Measurements from ENCODE around the gene ABHD16A. TPM values are rescaled to one million over a fixed set of nuclear protein-coding genes. Genes with fewer than 3 reads are reported as not detected.

The ABHD16A gene
- total and polyA plus RNA-seq, 10 of the 15 experiments (the other 5 are each of a cell fraction or from before 2014, with no cell fraction given), result 7.5 to 43.0 (median 32.9) TPM

DNA sequence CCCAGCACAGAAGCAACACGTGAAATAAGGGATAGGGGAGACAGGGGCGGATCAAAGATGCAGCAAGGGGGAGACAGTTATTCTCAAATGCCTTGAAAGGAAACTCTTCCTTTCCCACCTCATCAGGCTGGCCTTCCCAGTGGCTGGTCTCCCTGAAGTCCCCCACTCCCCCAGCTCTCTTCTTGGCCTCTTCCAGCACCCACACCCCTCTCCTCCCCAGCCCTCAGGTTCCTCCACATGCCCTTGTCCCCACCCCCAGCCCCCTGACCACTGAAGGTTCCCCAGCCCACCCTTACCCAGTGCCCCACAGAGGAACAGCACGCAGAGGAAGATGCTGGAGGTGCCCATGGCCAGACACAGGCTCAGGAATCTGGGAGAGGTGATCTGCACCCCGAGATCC, 10.3 kb upstream of the ABHD16A start (continued):
- TF ChIP-seq, protein P1, sequence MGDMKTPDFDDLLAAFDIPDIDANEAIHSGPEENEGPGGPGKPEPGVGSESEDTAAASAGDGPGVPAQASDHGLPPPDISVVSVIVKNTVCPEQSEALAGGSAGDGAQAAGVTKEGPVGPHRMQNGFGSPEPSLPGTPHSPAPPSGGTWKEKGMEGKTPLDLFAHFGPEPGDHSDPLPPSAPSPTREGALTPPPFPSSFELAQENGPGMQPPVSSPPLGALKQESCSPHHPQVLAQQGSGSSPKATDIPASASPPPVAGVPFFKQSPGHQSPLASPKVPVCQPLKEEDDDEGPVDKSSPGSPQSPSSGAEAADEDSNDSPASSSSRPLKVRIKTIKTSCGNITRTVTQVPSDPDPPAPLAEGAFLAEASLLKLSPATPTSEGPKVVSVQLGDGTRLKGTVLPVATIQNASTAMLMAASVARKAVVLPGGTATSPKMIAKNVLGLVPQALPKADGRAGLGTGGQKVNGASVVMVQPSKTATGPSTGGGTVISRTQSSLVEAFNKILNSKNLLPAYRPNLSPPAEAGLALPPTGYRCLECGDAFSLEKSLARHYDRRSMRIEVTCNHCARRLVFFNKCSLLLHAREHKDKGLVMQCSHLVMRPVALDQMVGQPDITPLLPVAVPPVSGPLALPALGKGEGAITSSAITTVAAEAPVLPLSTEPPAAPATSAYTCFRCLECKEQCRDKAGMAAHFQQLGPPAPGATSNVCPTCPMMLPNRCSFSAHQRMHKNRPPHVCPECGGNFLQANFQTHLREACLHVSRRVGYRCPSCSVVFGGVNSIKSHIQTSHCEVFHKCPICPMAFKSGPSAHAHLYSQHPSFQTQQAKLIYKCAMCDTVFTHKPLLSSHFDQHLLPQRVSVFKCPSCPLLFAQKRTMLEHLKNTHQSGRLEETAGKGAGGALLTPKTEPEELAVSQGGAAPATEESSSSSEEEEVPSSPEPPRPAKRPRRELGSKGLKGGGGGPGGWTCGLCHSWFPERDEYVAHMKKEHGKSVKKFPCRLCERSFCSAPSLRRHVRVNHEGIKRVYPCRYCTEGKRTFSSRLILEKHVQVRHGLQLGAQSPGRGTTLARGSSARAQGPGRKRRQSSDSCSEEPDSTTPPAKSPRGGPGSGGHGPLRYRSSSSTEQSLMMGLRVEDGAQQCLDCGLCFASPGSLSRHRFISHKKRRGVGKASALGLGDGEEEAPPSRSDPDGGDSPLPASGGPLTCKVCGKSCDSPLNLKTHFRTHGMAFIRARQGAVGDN (IDR thresholded peaks at IDR 0.05), result no peak
- TF ChIP-seq, protein P2, sequence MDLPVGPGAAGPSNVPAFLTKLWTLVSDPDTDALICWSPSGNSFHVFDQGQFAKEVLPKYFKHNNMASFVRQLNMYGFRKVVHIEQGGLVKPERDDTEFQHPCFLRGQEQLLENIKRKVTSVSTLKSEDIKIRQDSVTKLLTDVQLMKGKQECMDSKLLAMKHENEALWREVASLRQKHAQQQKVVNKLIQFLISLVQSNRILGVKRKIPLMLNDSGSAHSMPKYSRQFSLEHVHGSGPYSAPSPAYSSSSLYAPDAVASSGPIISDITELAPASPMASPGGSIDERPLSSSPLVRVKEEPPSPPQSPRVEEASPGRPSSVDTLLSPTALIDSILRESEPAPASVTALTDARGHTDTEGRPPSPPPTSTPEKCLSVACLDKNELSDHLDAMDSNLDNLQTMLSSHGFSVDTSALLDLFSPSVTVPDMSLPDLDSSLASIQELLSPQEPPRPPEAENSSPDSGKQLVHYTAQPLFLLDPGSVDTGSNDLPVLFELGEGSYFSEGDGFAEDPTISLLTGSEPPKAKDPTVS (IDR thresholded peaks at IDR 0.05; ENCODE audit: low read depth, low read length), result no peak
- TF ChIP-seq IKZF1 (conservative IDR thresholded peaks at IDR 0.05) (no peak), ZNF207 (IDR thresholded peaks at IDR 0.05; ENCODE audit: borderline replicate concordance) (no peak), ZSCAN29 (IDR thresholded peaks at IDR 0.05) (no peak), EZH2 (IDR thresholded peaks at IDR 0.05; ENCODE audit: borderline replicate concordance, control insufficient read depth, low read depth, low read length) (no peak), STAT3 (IDR thresholded peaks at IDR 0.05; ENCODE audit: low read depth, low read length) (no peak), ZNF622 (IDR thresholded peaks at IDR 0.05) (no peak), WRNIP1 (IDR thresholded peaks at IDR 0.05; ENCODE audit: borderline replicate concordance, low read depth, low read length) (no peak)
- TF ChIP-seq, protein P3, sequence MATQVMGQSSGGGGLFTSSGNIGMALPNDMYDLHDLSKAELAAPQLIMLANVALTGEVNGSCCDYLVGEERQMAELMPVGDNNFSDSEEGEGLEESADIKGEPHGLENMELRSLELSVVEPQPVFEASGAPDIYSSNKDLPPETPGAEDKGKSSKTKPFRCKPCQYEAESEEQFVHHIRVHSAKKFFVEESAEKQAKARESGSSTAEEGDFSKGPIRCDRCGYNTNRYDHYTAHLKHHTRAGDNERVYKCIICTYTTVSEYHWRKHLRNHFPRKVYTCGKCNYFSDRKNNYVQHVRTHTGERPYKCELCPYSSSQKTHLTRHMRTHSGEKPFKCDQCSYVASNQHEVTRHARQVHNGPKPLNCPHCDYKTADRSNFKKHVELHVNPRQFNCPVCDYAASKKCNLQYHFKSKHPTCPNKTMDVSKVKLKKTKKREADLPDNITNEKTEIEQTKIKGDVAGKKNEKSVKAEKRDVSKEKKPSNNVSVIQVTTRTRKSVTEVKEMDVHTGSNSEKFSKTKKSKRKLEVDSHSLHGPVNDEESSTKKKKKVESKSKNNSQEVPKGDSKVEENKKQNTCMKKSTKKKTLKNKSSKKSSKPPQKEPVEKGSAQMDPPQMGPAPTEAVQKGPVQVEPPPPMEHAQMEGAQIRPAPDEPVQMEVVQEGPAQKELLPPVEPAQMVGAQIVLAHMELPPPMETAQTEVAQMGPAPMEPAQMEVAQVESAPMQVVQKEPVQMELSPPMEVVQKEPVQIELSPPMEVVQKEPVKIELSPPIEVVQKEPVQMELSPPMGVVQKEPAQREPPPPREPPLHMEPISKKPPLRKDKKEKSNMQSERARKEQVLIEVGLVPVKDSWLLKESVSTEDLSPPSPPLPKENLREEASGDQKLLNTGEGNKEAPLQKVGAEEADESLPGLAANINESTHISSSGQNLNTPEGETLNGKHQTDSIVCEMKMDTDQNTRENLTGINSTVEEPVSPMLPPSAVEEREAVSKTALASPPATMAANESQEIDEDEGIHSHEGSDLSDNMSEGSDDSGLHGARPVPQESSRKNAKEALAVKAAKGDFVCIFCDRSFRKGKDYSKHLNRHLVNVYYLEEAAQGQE (IDR thresholded peaks at IDR 0.05; ENCODE audit: low read depth, low read length), result no peak
